ENCODE measurements around the gene WNT16.

DNA sequence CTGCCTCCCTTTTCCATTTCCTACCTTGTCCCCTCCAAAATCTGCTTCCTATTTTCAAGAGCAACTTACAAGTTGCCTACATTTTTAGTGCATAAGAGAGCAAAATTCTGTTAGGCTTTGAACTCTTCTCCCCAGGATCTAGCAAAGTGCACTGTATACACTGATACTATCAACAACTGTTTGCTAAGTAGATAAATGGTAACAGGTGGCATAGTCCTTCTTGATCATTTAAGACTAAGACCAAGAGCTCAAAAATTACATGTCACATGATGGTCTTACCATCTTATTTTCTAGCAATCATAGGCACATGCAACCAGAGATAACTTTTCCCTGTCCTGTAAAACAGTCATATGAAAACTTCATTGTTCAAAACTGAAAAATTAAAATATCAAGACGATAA, 51.1 kb downstream of the WNT16 start:
- no peak for TF ChIP-seq CTCF (IDR thresholded peaks at IDR 0.05; ENCODE audit: low read length)
- no peak for TF ChIP-seq EZH2phosphoT487 (IDR thresholded peaks at IDR 0.05; ENCODE audit: low read length)
- TF ChIP-seq EZH2 (optimal IDR thresholded peaks at IDR 0.05; ENCODE audit: low read depth, low read length) = no peak
